ENCODE measurements around the gene KIF1B. TPM values are rescaled to one million over a fixed set of nuclear protein-coding genes. Genes with fewer than 3 reads are reported as not detected.
A peak's percentile ranks its signal among the peaks of the same experiment; 100 is the strongest.
"Not testable (repeated sequence)": the region's sequence is repeated elsewhere in the genome, so short reads cannot be mapped to it uniquely, and the experiment has no call there.

KIF1B gene
- total and polyA plus RNA-seq, 8 donors, result 8.2 to 26.4 (median 19.3) TPM

- WGBS, 2 donors, result 90 to 93% methylated on average over 7 of the region's 7 CpGs
- no peaks in the 10 kb centered on the region for H3K36me3 ChIP-seq
- H3K4me3 ChIP-seq, result no peak overlapping the region
- no peak for ATAC-seq
- FAIRE-seq, result no peak
- intact Hi-C loops (cut with DNase I), result no loop called here
- no peak for DNase-seq
- H3K9me3 ChIP-seq, result no peaks in the 10 kb centered on the region
- H3K27me3 ChIP-seq, result no peaks in the 10 kb centered on the region
- no peak overlapping the region for H3K27ac ChIP-seq
- TF ChIP-seq CTCF (IDR thresholded peaks at IDR 0.05), result no peak
- no peaks in the 10 kb centered on the region for H3K4me1 ChIP-seq
Measured at GRCh38 chr1:10242135-10242534, 31.8 kb downstream of the KIF1B start.

GRCh38 chr1:10242811-10243210 is 32.4 kb downstream of the KIF1B start:
- Histone ChIP-seq H3K27me3 (no peaks in the 10 kb centered on the region), H3K36me3 (no peaks in the 10 kb centered on the region), H3K9me3 (no peaks in the 10 kb centered on the region), H3K27ac (no peak overlapping the region), H3K4me1 (no peaks in the 10 kb centered on the region), H3K4me3 (no peak overlapping the region)
- no peak for FAIRE-seq
- intact Hi-C loops (cut with DNase I), result no loop called here
- no peak for TF ChIP-seq CTCF (IDR thresholded peaks at IDR 0.05)
- no peak for DNase-seq
- ATAC-seq, result no peak
- 92 to 95% methylated on average over 6 of the region's 6 CpGs for whole genome bisulfite sequencing, 2 donors

GRCh38 chr1:10245674-10246073 is 35.3 kb downstream of the KIF1B start:
- 46 to 50% methylated on average over 3 of the region's 3 CpGs for WGBS, 2 donors
- no peak for TF ChIP-seq CTCF (IDR thresholded peaks at IDR 0.05)
- Histone ChIP-seq H3K27me3 (no peaks in the 10 kb centered on the region), H3K36me3 (no peaks in the 10 kb centered on the region), H3K27ac (no peak overlapping the region), H3K4me1 (no peaks in the 10 kb centered on the region), H3K4me3 (no peak overlapping the region), H3K9me3 (no peaks in the 10 kb centered on the region)
- ATAC-seq (no peak), DNase-seq (no peak), FAIRE-seq (no peak)
- intact Hi-C loops (cut with DNase I), result no loop called here

GRCh38 chr1:10249808-10250457 is 39.6 kb downstream of the KIF1B start:
- H3K9me3 ChIP-seq, result no peaks in the 10 kb centered on the region
- no peak for ATAC-seq
- H3K27ac ChIP-seq, result no peak overlapping the region
- H3K4me1 ChIP-seq, result peaks cover 0 to 10% (median 8%) of the 10 kb centered on the region in 3 donors
- intact Hi-C loops (cut with DNase I), result no loop called here
- no peaks in the 10 kb centered on the region for H3K36me3 ChIP-seq
- no peaks in the 10 kb centered on the region for H3K27me3 ChIP-seq
- WGBS, 2 donors, result 93 to 95% methylated on average over 12 of the region's 12 CpGs
- FAIRE-seq, result no peak
- DNase-seq, result no peak
- H3K4me3 ChIP-seq, result no peak overlapping the region
- TF ChIP-seq CTCF (IDR thresholded peaks at IDR 0.05), result no peak

GRCh38 chr1:10250663-10251062 is 40.3 kb downstream of the KIF1B start:
- H3K4me3 ChIP-seq, result no peak overlapping the region
- no peaks in the 10 kb centered on the region for H3K9me3 ChIP-seq
- no peaks in the 10 kb centered on the region for H3K27me3 ChIP-seq
- intact Hi-C loops (cut with DNase I), result no loop called here
- WGBS, 2 donors, result 89 to 93% methylated on average over 7 of the region's 7 CpGs
- H3K4me1 ChIP-seq, result peaks cover 0 to 10% (median 8%) of the 10 kb centered on the region in 3 donors
- no peak for ATAC-seq
- no peaks in the 10 kb centered on the region for H3K36me3 ChIP-seq
- H3K27ac ChIP-seq, result no peak overlapping the region
- DNase-seq, result no peak
- TF ChIP-seq CTCF (IDR thresholded peaks at IDR 0.05), result no peak
- no peak for FAIRE-seq

- H3K4me1 ChIP-seq, result peaks cover 0 to 10% (median 8%) of the 10 kb centered on the region in 3 donors
- 94 to 96% methylated on average over 9 of the region's 9 CpGs for WGBS, 2 donors
- H3K4me3 ChIP-seq; FAIRE-seq; H3K36me3 ChIP-seq; DNase-seq; intact Hi-C loops (cut with DNase I); H3K27ac ChIP-seq; H3K9me3 ChIP-seq; H3K27me3 ChIP-seq: not testable (repeated sequence)
- peak in 2 of 4 donors; percentile 35 to 43 for ATAC-seq
Measured at GRCh38 chr1:10251325-10252108, 41.1 kb downstream of the KIF1B start.

Data from pancreas (tissue), 10 donors.